Activated T-cell treated with anti-CD3 and anti-CD28 coated beads, Interleukin-2, amount 50 U/mL, for 72 hours (primary cell): Measurements from ENCODE around the gene SLC12A7. TPM values are rescaled to one million over a fixed set of nuclear protein-coding genes. Genes with fewer than 3 reads are reported as not detected.
"Not testable (repeated sequence)": the region's sequence is repeated elsewhere in the genome, so short reads cannot be mapped to it uniquely, and the experiment has no call there.

ENCODE experiments used
- ATAC-seq, 2 donors: fragments of 150-1000 bp; cut with Tn5 transposase; replicated peaks in 1 of 2; 2 replicates each; pipeline ENCODE4 v1.10.0; 2021; ENCODE audit warnings: moderate library complexity in 2 of 2, mild to moderate bottlenecking in 1 of 2
- DNase-seq, 2 donors: peaks; one replicate each; pipeline ENCODE4 v3.0.0; 2021 to 2022; ENCODE audit warnings: mixed read lengths in 1 of 2
- H3K27ac Mint-ChIP-seq: one replicate; pipeline ENCODE4 v1.8.0; 2022; ENCODE audit warnings: mild to moderate bottlenecking, moderate library complexity, mixed read lengths
- H3K27me3 Mint-ChIP-seq: one replicate; pipeline ENCODE4 v1.8.0; 2022; ENCODE audit warnings: low read depth, mixed read lengths
- H3K36me3 Mint-ChIP-seq, 2 donors: one replicate each; pipeline ENCODE4 v1.8.0; 2022; ENCODE audit warnings: mixed read lengths in 2 of 2, mild to moderate bottlenecking in 1 of 2; ENCODE audit not compliant: insufficient read depth in 2 of 2
- H3K4me1 Mint-ChIP-seq: one replicate; pipeline ENCODE4 v1.8.0; 2022; ENCODE audit warnings: low read depth, mixed read lengths
- H3K4me3 Mint-ChIP-seq, 2 donors: one replicate each; pipeline ENCODE4 v1.8.0; 2022; ENCODE audit warnings: mild to moderate bottlenecking in 2 of 2, mixed read lengths in 2 of 2, moderate library complexity in 2 of 2
- H3K9me3 Mint-ChIP-seq, 2 donors: one replicate each; pipeline ENCODE4 v1.8.0; 2022; ENCODE audit warnings: mixed read lengths in 2 of 2
- total RNA-seq, 2 donors: library from RNA; stranded (reverse); gene quantifications; one replicate each; pipeline ENCODE4 v1.2.3, GENCODE V29; 2022

Gene SLC12A7
- total RNA-seq, 2 donors from 2014 or later = 14.8 to 29.0 TPM

DNA sequence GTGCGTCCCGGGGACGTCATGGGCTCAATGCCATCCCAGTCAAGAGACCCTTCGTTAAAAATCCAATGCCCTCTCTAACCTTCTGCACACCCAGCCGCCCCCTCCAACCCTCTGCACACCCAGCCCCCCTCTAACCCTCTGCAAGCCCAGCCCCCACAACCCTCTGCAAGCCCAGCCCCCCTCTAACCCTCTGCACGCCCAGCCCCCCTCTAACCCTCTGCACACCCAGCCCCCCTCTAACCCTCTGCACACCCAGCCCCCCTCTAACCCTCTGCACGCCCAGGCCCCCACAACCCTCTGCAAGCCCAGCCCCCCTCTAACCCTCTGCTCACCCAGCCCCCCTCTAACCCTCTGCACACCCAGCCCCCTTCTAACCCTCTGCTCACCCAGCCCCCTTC lies 13.9 kb downstream of the SLC12A7 start:
- not testable (repeated sequence) for H3K27me3 Mint-ChIP-seq, DNase-seq, H3K27ac Mint-ChIP-seq, ATAC-seq, H3K4me3 Mint-ChIP-seq, H3K9me3 Mint-ChIP-seq, H3K36me3 Mint-ChIP-seq
- peaks cover 10% of the 10 kb centered on the region for H3K4me1 Mint-ChIP-seq

DNA sequence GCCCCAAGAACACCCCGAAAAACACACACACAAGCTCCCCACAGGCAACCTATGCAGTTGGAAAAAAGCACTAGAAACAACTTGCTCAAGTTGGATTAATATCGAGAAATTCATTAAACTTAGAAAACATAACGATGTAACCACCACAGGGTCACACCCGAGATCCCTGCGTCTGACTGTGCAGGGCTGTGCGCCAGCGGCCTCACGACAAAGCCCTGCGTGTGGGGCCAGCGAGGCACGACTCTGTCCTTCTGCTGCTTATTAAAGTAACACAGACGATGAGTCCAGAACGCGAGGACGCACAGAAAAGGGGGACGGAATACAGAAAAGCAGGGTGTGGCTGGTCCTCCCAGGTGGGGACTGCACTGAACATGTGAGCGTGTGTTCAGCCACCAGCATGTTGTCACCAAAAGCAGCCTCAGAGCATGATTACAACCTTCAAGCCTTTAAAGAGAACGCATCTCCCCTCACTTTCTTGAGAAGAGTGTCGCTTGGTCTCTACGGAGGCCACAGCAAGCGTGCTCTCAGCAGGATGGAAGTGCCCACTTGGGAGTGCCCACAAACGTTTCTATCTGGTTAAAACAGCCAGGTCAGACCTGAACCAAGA lies 14.4 kb downstream of the SLC12A7 start:
- ATAC-seq (no peak), DNase-seq (no peak)
- no peaks in the 10 kb centered on the region for H3K36me3 Mint-ChIP-seq
- H3K27me3 Mint-ChIP-seq = no peaks in the 10 kb centered on the region
- H3K4me1 Mint-ChIP-seq = peaks cover 10% of the 10 kb centered on the region
- H3K27ac Mint-ChIP-seq = no peak overlapping the region
- H3K4me3 Mint-ChIP-seq = no peak overlapping the region
- no peaks in the 10 kb centered on the region for H3K9me3 Mint-ChIP-seq

- Mint-ChIP-seq H3K27ac (no peak overlapping the region), H3K36me3 (no peaks in the 10 kb centered on the region), H3K4me3 (no peak overlapping the region), H3K27me3 (no peaks in the 10 kb centered on the region), H3K4me1 (peaks cover 10% of the 10 kb centered on the region), H3K9me3 (no peaks in the 10 kb centered on the region)
- ATAC-seq (no peak), DNase-seq (no peak)
Observed at GRCh38 chr5:1096838-1097237, 15.0 kb downstream of the SLC12A7 start.

DNA sequence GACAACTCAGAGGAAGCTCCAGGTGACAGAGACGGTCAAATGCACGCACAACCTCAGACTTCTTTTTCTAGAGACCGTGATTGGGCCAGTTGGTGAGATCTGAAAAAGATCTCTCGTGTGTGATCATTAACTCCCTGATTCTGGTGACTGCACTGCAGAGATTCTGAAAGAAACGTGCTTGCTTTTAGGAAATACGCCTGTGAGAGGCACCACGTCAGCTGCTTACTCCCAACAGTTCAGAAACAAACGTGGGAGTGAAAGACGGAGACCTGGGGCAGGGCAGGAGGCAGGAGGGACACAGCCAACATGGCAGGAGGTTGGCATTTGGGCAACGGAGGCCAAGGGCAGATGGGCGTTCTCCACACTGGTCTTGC lies 15.9 kb downstream of the SLC12A7 start:
- DNase-seq (no peak), ATAC-seq (no peak)
- no peaks in the 10 kb centered on the region for H3K27me3 Mint-ChIP-seq
- no peaks in the 10 kb centered on the region for H3K36me3 Mint-ChIP-seq
- no peak overlapping the region for H3K4me3 Mint-ChIP-seq
- no peaks in the 10 kb centered on the region for H3K9me3 Mint-ChIP-seq
- no peak overlapping the region for H3K27ac Mint-ChIP-seq
- H3K4me1 Mint-ChIP-seq = peaks cover 10% of the 10 kb centered on the region

GRCh38 chr5:1095302-1095989 lies 16.4 kb downstream of the SLC12A7 start:
- no peaks in the 10 kb centered on the region for H3K27me3 Mint-ChIP-seq
- no peak overlapping the region for H3K27ac Mint-ChIP-seq
- no peak for ATAC-seq

GRCh38 chr5:1094670-1095190 lies 17.1 kb downstream of the SLC12A7 start:
- Mint-ChIP-seq H3K4me1 (peaks cover 10% of the 10 kb centered on the region), H3K27ac (no peak overlapping the region), H3K27me3 (no peaks in the 10 kb centered on the region), H3K9me3 (no peaks in the 10 kb centered on the region), H3K36me3 (no peaks in the 10 kb centered on the region), H3K4me3 (no peak overlapping the region)
- ATAC-seq (no peak), DNase-seq (no peak)

More at GRCh38 chr5:1095302-1095989, 16.4 kb downstream of the SLC12A7 start:
- no peak for DNase-seq
- Mint-ChIP-seq H3K9me3 (no peaks in the 10 kb centered on the region), H3K4me1 (peaks cover 10% of the 10 kb centered on the region), H3K4me3 (no peak overlapping the region), H3K36me3 (no peaks in the 10 kb centered on the region)

DNA sequence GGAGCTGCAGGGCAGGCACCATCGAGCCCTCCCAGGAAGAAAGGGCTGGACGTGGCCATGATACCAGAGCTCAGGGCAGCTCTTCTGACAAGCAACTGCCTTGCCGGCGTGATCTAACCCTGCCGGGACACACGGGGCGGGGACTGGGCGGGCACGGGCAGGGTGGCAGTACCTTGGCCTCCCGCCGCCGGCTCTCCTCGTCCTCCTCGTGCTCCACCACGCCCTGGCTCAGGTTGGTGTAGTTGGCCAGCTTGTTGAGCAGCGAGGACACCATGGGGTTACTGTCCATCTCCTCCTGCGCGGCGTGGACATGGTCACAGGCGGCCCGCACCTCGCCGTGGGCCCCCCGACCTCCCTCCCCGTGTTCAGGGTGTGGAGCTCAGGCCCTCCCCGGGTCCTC lies 18.5 kb downstream of the SLC12A7 start:
- DNase-seq = no peak
- Mint-ChIP-seq H3K27me3 (no peaks in the 10 kb centered on the region), H3K4me3 (no peak overlapping the region), H3K36me3 (no peaks in the 10 kb centered on the region), H3K27ac (no peak overlapping the region), H3K4me1 (peaks cover 10% of the 10 kb centered on the region), H3K9me3 (no peaks in the 10 kb centered on the region)
- no peak for ATAC-seq

- H3K4me1 Mint-ChIP-seq = peaks cover 2% of the 10 kb centered on the region
- ATAC-seq (no peak), DNase-seq (no peak)
- H3K36me3 Mint-ChIP-seq = no peaks in the 10 kb centered on the region
- H3K27ac Mint-ChIP-seq = no peak overlapping the region
- H3K4me3 Mint-ChIP-seq = no peak overlapping the region
- H3K27me3 Mint-ChIP-seq = no peaks in the 10 kb centered on the region
- no peaks in the 10 kb centered on the region for H3K9me3 Mint-ChIP-seq
Observed at GRCh38 chr5:1092122-1092521, 19.7 kb downstream of the SLC12A7 start.

- H3K27ac Mint-ChIP-seq = no peak overlapping the region
- no peak for ATAC-seq
- H3K4me3 Mint-ChIP-seq = no peak overlapping the region
- no peaks in the 10 kb centered on the region for H3K27me3 Mint-ChIP-seq
- no peak for DNase-seq
- H3K4me1 Mint-ChIP-seq = no peaks in the 10 kb centered on the region
- H3K36me3 Mint-ChIP-seq = no peaks in the 10 kb centered on the region
- H3K9me3 Mint-ChIP-seq = no peaks in the 10 kb centered on the region
Observed at GRCh38 chr5:1091632-1092031, 20.2 kb downstream of the SLC12A7 start.

DNA sequence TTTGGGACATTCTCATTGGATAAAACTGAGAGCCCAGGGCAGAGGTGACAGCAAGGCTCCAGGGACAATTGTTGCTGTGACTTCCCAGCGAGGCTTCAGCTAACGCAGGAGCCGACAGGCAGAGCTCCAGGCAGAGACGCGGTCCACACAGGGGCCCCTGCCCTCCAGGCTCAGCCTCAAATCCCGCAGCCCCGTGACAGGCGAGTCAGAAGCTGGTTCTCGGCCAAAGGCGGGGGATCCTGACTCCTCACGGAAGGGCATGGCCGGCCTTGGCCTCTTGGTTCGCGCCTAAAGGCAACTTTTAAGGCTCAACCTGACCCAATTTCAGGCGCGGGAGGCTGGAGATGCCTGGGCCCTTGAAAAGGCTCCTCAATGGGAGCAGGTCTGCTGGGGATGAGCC lies 21.3 kb downstream of the SLC12A7 start:
- no peak for ATAC-seq
- no peaks in the 10 kb centered on the region for H3K9me3 Mint-ChIP-seq
- no peaks in the 10 kb centered on the region for H3K4me1 Mint-ChIP-seq
- H3K36me3 Mint-ChIP-seq = no peaks in the 10 kb centered on the region
- no peak overlapping the region for H3K4me3 Mint-ChIP-seq
- H3K27me3 Mint-ChIP-seq = no peaks in the 10 kb centered on the region
- no peak overlapping the region for H3K27ac Mint-ChIP-seq
- DNase-seq = no peak

GRCh38 chr5:1089621-1090040 lies 22.2 kb downstream of the SLC12A7 start:
- ATAC-seq (no peak), DNase-seq (no peak)
- no peak overlapping the region for H3K27ac Mint-ChIP-seq
- H3K4me3 Mint-ChIP-seq = no peak overlapping the region
- H3K36me3 Mint-ChIP-seq = no peaks in the 10 kb centered on the region
- no peaks in the 10 kb centered on the region for H3K9me3 Mint-ChIP-seq
- H3K27me3 Mint-ChIP-seq = no peaks in the 10 kb centered on the region
- H3K4me1 Mint-ChIP-seq = no peaks in the 10 kb centered on the region

DNA sequence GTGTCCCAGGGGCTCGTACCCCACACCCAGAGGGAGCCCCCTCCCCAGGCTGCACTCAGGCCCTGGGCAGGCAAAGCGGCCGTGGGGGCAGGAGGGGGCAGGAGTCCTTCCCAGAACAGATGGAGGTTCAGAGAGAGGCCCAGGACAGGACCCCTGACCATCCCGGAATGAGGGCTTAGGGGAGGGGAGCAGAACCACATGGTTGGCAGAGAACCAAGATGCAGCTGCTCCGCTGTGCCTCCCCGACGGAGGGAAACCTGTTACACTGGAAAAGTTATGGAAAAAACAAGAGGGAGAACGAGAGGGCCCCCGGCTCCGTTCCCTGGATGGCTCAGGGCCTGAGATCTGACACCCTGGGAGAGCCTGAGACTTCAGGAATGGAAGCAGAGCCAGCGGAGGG lies 22.7 kb downstream of the SLC12A7 start:
- no peak for DNase-seq
- no peaks in the 10 kb centered on the region for H3K27me3 Mint-ChIP-seq
- no peak for ATAC-seq
- H3K27ac Mint-ChIP-seq = no peak overlapping the region
- H3K4me1 Mint-ChIP-seq = no peaks in the 10 kb centered on the region
- no peaks in the 10 kb centered on the region for H3K36me3 Mint-ChIP-seq
- no peak overlapping the region for H3K4me3 Mint-ChIP-seq
- H3K9me3 Mint-ChIP-seq = no peaks in the 10 kb centered on the region

- DNase-seq = no peak
- ATAC-seq = no peak
- Mint-ChIP-seq H3K4me1 (no peaks in the 10 kb centered on the region), H3K4me3 (no peak overlapping the region), H3K36me3 (no peaks in the 10 kb centered on the region), H3K27me3 (no peaks in the 10 kb centered on the region), H3K27ac (no peak overlapping the region), H3K9me3 (no peaks in the 10 kb centered on the region)
Observed at GRCh38 chr5:1088726-1089125, 23.1 kb downstream of the SLC12A7 start.

- Mint-ChIP-seq H3K36me3 (no peaks in the 10 kb centered on the region), H3K27me3 (no peaks in the 10 kb centered on the region), H3K4me3 (no peak overlapping the region), H3K27ac (no peak overlapping the region), H3K4me1 (no peaks in the 10 kb centered on the region), H3K9me3 (no peaks in the 10 kb centered on the region)
- DNase-seq = no peak
- no peak for ATAC-seq
Observed at GRCh38 chr5:1088031-1088430, 23.8 kb downstream of the SLC12A7 start.
